HepG2 (cell line): Measurements from ENCODE around the gene RPGR. TPM values are rescaled to one million over a fixed set of nuclear protein-coding genes. Genes with fewer than 3 reads are reported as not detected.

ENCODE experiments used
- ATAC-seq: fragments of 200-7000 bp; cut with Tn5 transposase; 3 replicates; pipeline ENCODE4 v1.9.1; 2020; ENCODE audit warnings: mild to moderate bottlenecking, moderate library complexity
- BruUV-seq: library from RNA; stranded (reverse); fragments of 400-500 nt; replicated peaks from 2 replicates; lab custom pipeline; 2021; lab: Mats Ljungman, UMichigan
- CTCF ChIA-PET: fragments of 300-600 bp; formaldehyde crosslinking; extraction: SDS; loops from one replicate; lab custom pipeline; 2021; ENCODE audit warnings: low total read pairs, inconsistent platforms, low intra/inter-chr PET ratio; lab: Yijun Ruan, JAX
- POLR2A ChIA-PET: fragments of 350-600 bp; sonication (Branson Sonifier 250); formaldehyde crosslinking; loops from one replicate; lab custom pipeline; 2020; ENCODE audit warnings: antibody characterized with exemption, inconsistent platforms; lab: Yijun Ruan, JAX
- DNase-seq: peaks from one replicate; pipeline ENCODE4 v3.0.0-alpha.2; 2015; ENCODE audit warnings: low spot score
- FAIRE-seq: peaks from 3 replicates; lab custom pipeline; 2011; peaks lifted over from hg19 to GRCh38; lab: Jason Lieb, UNC
- H2AFZ ChIP-seq: one replicate; pipeline ENCODE4 v1.6.1; 2011; ENCODE audit warnings: low read length, inconsistent platforms
- H3K27ac ChIP-seq: fragments of 300-600 bp; 3 replicates; pipeline ENCODE4 v1.8.0; 2011; ENCODE audit warnings: mixed run types, mild to moderate bottlenecking, mixed read lengths, low read length, inconsistent platforms; ENCODE audit not compliant: insufficient read depth; ENCODE audit errors: extremely low read length
- H3K27me3 ChIP-seq, 2 experiments: fragments of 200-600 bp in 1 of 2; 2 replicates in 1 of 2; 3 replicates in 1 of 2; pipeline versions ENCODE4 v1.6.0 to v1.8.0; 2011; ENCODE audit warnings: low read length in 2 of 2, mild to moderate bottlenecking in 2 of 2, moderate library complexity in 2 of 2, inconsistent platforms in 1 of 2; ENCODE audit not compliant: insufficient read depth in 2 of 2, control insufficient read depth in 1 of 2
- H3K36me3 ChIP-seq, 2 experiments: fragments of 200-600 bp in 1 of 2; replicated peaks in 1 of 2; 2 replicates in 1 of 2; 3 replicates in 1 of 2; pipeline versions ENCODE4 v1.5.1 to v1.8.0; 2011; ENCODE audit warnings: low read length in 2 of 2, inconsistent platforms in 1 of 2; ENCODE audit not compliant: insufficient read depth in 2 of 2, control insufficient read depth in 1 of 2
- H3K4me1 ChIP-seq: 2 replicates; pipeline ENCODE4 v1.5.1; 2012; ENCODE audit warnings: low read length, inconsistent platforms; ENCODE audit not compliant: insufficient read depth
- H3K4me2 ChIP-seq: 2 replicates; pipeline ENCODE4 v1.6.0; 2011; ENCODE audit warnings: low read depth, low read length, inconsistent platforms
- H3K4me3 ChIP-seq, 3 experiments: fragments of 200-600 bp in 1 of 3; sonication (generic), shearing (Covaris generic) in 1 of 3; replicated peaks in 1 of 3; 2 replicates each; pipeline ENCODE4 v1.5.1; 2011 to 2016; ENCODE audit warnings: low read length in 3 of 3, inconsistent platforms in 2 of 3, low read depth in 2 of 3, mild to moderate bottlenecking in 2 of 3, control low read depth in 1 of 3, mixed read lengths in 1 of 3; ENCODE audit not compliant: insufficient read depth in 1 of 3
- H3K79me2 ChIP-seq: one replicate; pipeline ENCODE4 v1.6.1; 2011; ENCODE audit warnings: low read length, inconsistent platforms; ENCODE audit not compliant: insufficient read depth
- H3K9ac ChIP-seq: 2 replicates; pipeline ENCODE4 v1.6.0; 2011; ENCODE audit warnings: mild to moderate bottlenecking, low read depth, low read length, inconsistent platforms; ENCODE audit not compliant: insufficient read depth
- H3K9me3 ChIP-seq: 2 replicates; pipeline ENCODE4 v1.5.1; 2012; ENCODE audit warnings: mild to moderate bottlenecking, low read length
- H4K20me1 ChIP-seq: 2 replicates; pipeline ENCODE4 v1.6.0; 2011; ENCODE audit warnings: inconsistent platforms, mild to moderate bottlenecking, low read length, moderate library complexity; ENCODE audit not compliant: insufficient read depth
- CEBPB ChIP-seq: IDR thresholded peaks from 2 replicates; pipeline ENCODE4 v1.6.1; 2011; ENCODE audit warnings: low read depth, low read length, improper control_type of control experiment, borderline replicate concordance
- NFYB ChIP-seq: sonication (generic); formaldehyde crosslinking; IDR thresholded peaks from 2 replicates; pipeline ENCODE4 v1.4.0; 2020; ENCODE audit warnings: missing genetic modification reagents
- ZBTB8A ChIP-seq: sonication (generic); formaldehyde crosslinking; IDR thresholded peaks from 2 replicates; pipeline ENCODE4 v1.4.0; 2020; ENCODE audit warnings: mild to moderate bottlenecking, low read depth, missing genetic modification reagents, borderline replicate concordance
- ZNF281 ChIP-seq: sonication (generic); formaldehyde crosslinking; IDR thresholded peaks from 2 replicates; pipeline ENCODE4 v1.4.0; 2020; ENCODE audit warnings: missing genetic modification reagents, borderline replicate concordance
- WGBS: methylation state at CpG from one replicate; pipeline ENCODE4 v1.1.6; 2017; ENCODE audit warnings: low lambda C conversion rate; 5-methylcytosine and 5-hydroxymethylcytosine counted together
- in situ Hi-C: cut with HindIII; loops from 2 replicates; pipeline ENCODE4 v1.10.0; 2017; ENCODE audit warnings: low pct_unique_long_range_greater_than_20kb; ENCODE audit not compliant: extremely low pct_ligation_motif_present
- intact Hi-C: fragments of 100-400 bp; cut with micrococcal nuclease; formaldehyde crosslinking; loops from one replicate; pipeline ENCODE4 v1.10.0; 2022; ENCODE audit not compliant: unreplicated experiment
- polyA plus RNA-seq, 8 experiments: library from polyadenylated mRNA; depleted of rRNA in 3 of 8; stranded (reverse) in 7 of 8; unstranded in 1 of 8; fragments of >200 nt; fragmentation: Illumina TruSeq in 4 of 8; extraction: Trizol in 4 of 8; gene quantifications; 2 replicates each; pipeline versions ENCODE4 v1.2.1 to v1.2.3, GENCODE V29; 2011 to 2016; ENCODE audit warnings: low read depth in 4 of 8, missing spikeins in 1 of 8, mixed read lengths in 1 of 8; ENCODE audit not compliant: insufficient read depth in 1 of 8
- total RNA-seq, 5 experiments: library from RNA; depleted of rRNA; stranded (reverse); fragments of >200 nt; fragmentation: Illumina TruSeq; extraction: Trizol; gene quantifications; 2 replicates each; pipeline ENCODE4 v1.2.3, GENCODE V29; 2016; ENCODE audit warnings: low read depth in 1 of 5
- TF ChIP-seq, protein P1 (sequence below): IDR thresholded peaks from 2 replicates; pipeline ENCODE4 v1.6.1; 2016; ENCODE audit warnings: missing genetic modification reagents, missing compliant biosample characterization
- TF ChIP-seq, protein P2 (sequence below): sonication (generic); formaldehyde crosslinking; IDR thresholded peaks from 2 replicates; pipeline ENCODE4 v1.5.0; 2020; ENCODE audit warnings: missing genetic modification reagents
- TF ChIP-seq, protein P3 (sequence below): sonication (generic); formaldehyde crosslinking; IDR thresholded peaks from 2 replicates; pipeline ENCODE4 v1.4.0; 2020; ENCODE audit warnings: low read depth, mild to moderate bottlenecking, missing genetic modification reagents

Gene RPGR
- total and polyA plus RNA-seq, 2 of the 13 experiments (the other 11 are each of a cell fraction or from before 2014, with no cell fraction given), result 2.1 to 12.1 TPM

DNA sequence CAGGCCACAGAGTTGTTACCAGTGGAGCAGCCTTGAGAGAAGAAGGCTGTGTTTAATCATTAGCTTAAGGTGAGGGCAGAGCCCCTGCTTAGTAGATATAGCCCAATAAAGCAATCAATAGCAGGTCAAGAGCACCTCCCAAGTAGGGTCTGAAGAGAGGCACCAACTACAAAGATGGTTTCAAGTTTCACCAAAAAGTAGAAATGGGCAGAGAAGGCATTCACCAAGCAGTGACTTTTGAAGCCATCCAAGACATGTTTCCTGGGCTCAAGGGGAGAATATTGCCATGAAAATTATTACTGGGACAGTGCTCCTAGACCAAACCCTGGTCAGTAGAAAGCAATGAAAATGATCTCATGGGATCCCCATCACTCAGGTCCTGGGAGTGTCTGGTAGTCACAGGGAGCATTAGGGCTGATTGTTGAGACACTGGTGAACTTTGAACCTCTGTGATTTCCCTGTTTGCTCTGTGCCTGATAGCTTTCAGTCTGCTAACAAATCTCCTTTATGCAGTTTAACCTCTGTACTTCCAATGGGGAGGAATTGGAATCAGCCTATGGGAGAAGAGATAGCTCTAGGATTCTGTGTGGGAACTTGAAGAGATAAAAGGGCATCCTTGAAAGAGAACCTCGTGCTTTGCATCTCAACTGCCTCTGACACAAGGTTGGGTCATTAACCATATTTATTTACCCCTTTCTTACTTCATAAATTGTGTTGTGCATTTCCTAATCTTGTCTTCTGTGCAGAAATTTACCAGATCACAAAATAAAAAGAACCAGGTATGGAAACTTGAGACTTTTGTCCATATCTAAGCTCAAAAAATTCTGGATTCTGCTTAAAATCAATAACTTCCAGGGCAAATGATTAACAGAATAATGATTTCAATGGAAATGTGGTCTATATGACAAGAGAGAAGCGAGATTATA is 15.8 kb upstream of the RPGR start (continued):
- TF ChIP-seq, protein P1, sequence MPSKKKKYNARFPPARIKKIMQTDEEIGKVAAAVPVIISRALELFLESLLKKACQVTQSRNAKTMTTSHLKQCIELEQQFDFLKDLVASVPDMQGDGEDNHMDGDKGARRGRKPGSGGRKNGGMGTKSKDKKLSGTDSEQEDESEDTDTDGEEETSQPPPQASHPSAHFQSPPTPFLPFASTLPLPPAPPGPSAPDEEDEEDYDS (CRISPR knock-in tag), result 0 out of 2 replicates have a peak, but pooled peaks have one; percentile 41
- TF ChIP-seq, protein P2, sequence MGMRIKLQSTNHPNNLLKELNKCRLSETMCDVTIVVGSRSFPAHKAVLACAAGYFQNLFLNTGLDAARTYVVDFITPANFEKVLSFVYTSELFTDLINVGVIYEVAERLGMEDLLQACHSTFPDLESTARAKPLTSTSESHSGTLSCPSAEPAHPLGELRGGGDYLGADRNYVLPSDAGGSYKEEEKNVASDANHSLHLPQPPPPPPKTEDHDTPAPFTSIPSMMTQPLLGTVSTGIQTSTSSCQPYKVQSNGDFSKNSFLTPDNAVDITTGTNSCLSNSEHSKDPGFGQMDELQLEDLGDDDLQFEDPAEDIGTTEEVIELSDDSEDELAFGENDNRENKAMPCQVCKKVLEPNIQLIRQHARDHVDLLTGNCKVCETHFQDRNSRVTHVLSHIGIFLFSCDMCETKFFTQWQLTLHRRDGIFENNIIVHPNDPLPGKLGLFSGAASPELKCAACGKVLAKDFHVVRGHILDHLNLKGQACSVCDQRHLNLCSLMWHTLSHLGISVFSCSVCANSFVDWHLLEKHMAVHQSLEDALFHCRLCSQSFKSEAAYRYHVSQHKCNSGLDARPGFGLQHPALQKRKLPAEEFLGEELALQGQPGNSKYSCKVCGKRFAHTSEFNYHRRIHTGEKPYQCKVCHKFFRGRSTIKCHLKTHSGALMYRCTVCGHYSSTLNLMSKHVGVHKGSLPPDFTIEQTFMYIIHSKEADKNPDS (CRISPR knock-in tag), result 0 out of 2 replicates have a peak, but pooled peaks have one; percentile 33
- TF ChIP-seq ZBTB8A (CRISPR knock-in tag) (no peak), NFYB (CRISPR knock-in tag) (0 out of 2 replicates have a peak, but pooled peaks have one; percentile 24)

- no peak overlapping the region for H2AFZ ChIP-seq
- BruUV-seq, result no TSS peak
- H3K9ac ChIP-seq, result no peak overlapping the region
- ATAC-seq (no peak), DNase-seq (no peak)
- ChIA-PET CTCF (no interaction called here), POLR2A (no interaction called here)
- no peak overlapping the region for H3K4me3 ChIP-seq
- H3K79me2 ChIP-seq, result no peaks in the 10 kb centered on the region
- no peaks in the 10 kb centered on the region for H3K36me3 ChIP-seq
- H3K27me3 ChIP-seq, result no peaks in the 10 kb centered on the region
- H3K9me3 ChIP-seq, result no peaks in the 10 kb centered on the region
- no peaks in the 10 kb centered on the region for H4K20me1 ChIP-seq
- TF ChIP-seq, protein P3, sequence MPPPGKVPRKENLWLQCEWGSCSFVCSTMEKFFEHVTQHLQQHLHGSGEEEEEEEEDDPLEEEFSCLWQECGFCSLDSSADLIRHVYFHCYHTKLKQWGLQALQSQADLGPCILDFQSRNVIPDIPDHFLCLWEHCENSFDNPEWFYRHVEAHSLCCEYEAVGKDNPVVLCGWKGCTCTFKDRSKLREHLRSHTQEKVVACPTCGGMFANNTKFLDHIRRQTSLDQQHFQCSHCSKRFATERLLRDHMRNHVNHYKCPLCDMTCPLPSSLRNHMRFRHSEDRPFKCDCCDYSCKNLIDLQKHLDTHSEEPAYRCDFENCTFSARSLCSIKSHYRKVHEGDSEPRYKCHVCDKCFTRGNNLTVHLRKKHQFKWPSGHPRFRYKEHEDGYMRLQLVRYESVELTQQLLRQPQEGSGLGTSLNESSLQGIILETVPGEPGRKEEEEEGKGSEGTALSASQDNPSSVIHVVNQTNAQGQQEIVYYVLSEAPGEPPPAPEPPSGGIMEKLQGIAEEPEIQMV (CRISPR knock-in tag), result no peak
- no peak for TF ChIP-seq CEBPB
- TF ChIP-seq ZNF281 (CRISPR knock-in tag), result no peak
- TF ChIP-seq, all 625 proteins: peak for 0
- Histone ChIP-seq H3K4me1 (peaks cover 84% of the 10 kb centered on the region), H3K27ac (peak overlapping the region; percentile 92), H3K4me2 (no peak overlapping the region)
- in situ Hi-C loops (no loop called here), intact Hi-C loops (no loop called here)
- 73% methylated on average over 3 of the region's 3 CpGs for WGBS
- FAIRE-seq, result no peak
Measured at GRCh38 chrX:38341442-38341841, 14.1 kb upstream of the RPGR start.
